ENCODE results near the gene VAV1. TPM values are rescaled to one million over a fixed set of nuclear protein-coding genes. Genes with fewer than 3 reads are reported as not detected.

The VAV1 gene
- total and polyA plus RNA-seq, 10 of the 15 experiments (the other 5 are each of a cell fraction or from before 2014, with no cell fraction given), result 1.6 to 76.8 (median 40.7) TPM

- Histone ChIP-seq H3K4me1 (ENCODE audit: control insufficient read depth, insufficient read depth, low read length) (peaks cover 11% of the 10 kb centered on the region), H3K27ac (ENCODE audit: control insufficient read depth, insufficient read depth) (no peak overlapping the region), H3K79me2 (ENCODE audit: control insufficient read depth, insufficient read depth, low read length) (no peaks in the 10 kb centered on the region), H3K9me3 (replicated peaks; ENCODE audit: control insufficient read depth, insufficient read depth, low read length) (no peaks in the 10 kb centered on the region), H3K36me3 (ENCODE audit: control insufficient read depth in 2 of 2, insufficient read depth in 2 of 2, low read length in 1 of 2) (no peaks in the 10 kb centered on the region), H2AFZ (ENCODE audit: control insufficient read depth, low read depth, low read length) (no peak overlapping the region), H3K4me2 (ENCODE audit: control insufficient read depth, insufficient read depth) (no peak overlapping the region), H3K9ac (ENCODE audit: control insufficient read depth, insufficient read depth, low read length) (no peak overlapping the region), H3K4me3 (no peak overlapping the region), H4K20me1 (ENCODE audit: control insufficient read depth, insufficient read depth) (no peaks in the 10 kb centered on the region), H3K27me3 (replicated peaks in 1 of 2; ENCODE audit: control insufficient read depth in 2 of 2, insufficient read depth in 2 of 2, low read length in 1 of 2) (no peaks in the 10 kb centered on the region)
- RAD21 ChIA-PET (ENCODE audit: unreplicated experiment), result no interaction called here
- in situ Hi-C loops (cut with MboI), result no loop called here
- DNase-seq (ENCODE audit: low read depth, low spot score), result no peak
- FAIRE-seq, result no peak
- SMC1A ChIA-PET (ENCODE audit: uncharacterized antibody, unreplicated experiment), result interaction anchor here (0.6 to 1.6 kb wide), 5 partner anchors 9 to 96 kb away, joined by 3 to 7 read pairs (median 4); partner anchors contain the start of gene VAV1
- no peak for TF ChIP-seq ZNF687 (IDR thresholded peaks at IDR 0.05)
- no peak for TF ChIP-seq KLF5 (IDR thresholded peaks at IDR 0.05; ENCODE audit: partially characterized antibody)
- no peak for TF ChIP-seq SIN3A (IDR thresholded peaks at IDR 0.05; ENCODE audit: low read depth, low read length)
- no peak for TF ChIP-seq ESRRA (IDR thresholded peaks at IDR 0.05; ENCODE audit: low read length)
- POLR2A ChIA-PET, result interaction anchor here (0.6 kb wide), 1 partner anchor 270 kb away, joined by 6 read pairs; no protein-coding TSS in a partner anchor
- no TSS peak for BruUV-seq (replicated peaks)
- no peak for ATAC-seq
- intact Hi-C loops (cut with micrococcal nuclease; ENCODE audit: unreplicated experiment), result no loop called here
- WGBS (ENCODE audit: insufficient coverage, insufficient replicate concordance, low lambda C conversion rate, missing lambda C conversion rate), result 54% methylated on average over 4 of the region's 4 CpGs
- CTCF ChIA-PET, result interaction anchor here (2.6 kb wide), 1 partner anchor 742 kb away, joined by 6 read pairs; no protein-coding TSS in a partner anchor
These were observed 95.8 kb downstream of the VAV1 start for GRCh38 chr19:6868351-6868750.

Data from GM12878 (cell line).